A673 (cell line): ENCODE data around the gene ATG5. TPM values are rescaled to one million over a fixed set of nuclear protein-coding genes. Genes with fewer than 3 reads are reported as not detected.

ENCODE experiments used
- BruUV-seq: library from RNA; stranded (reverse); fragments of 400-500 nt; replicated peaks from 2 replicates; lab custom pipeline; 2021; lab: Mats Ljungman, UMichigan
- CTCF ChIA-PET: fragments of 300-600 bp; sonication (Branson Sonifier 250); formaldehyde crosslinking; loops from one replicate; lab custom pipeline; 2022; ENCODE audit warnings: antibody characterized with exemption; lab: Charles Lee
- POLR2A ChIA-PET: fragments of 300-600 bp; sonication (Branson Sonifier 250); formaldehyde crosslinking; loops from one replicate; lab custom pipeline; 2022; ENCODE audit warnings: antibody characterized with exemption; ENCODE audit not compliant: low non-redundant PET; lab: Charles Lee
- DNase-seq: peaks from one replicate; pipeline ENCODE4 v3.0.0-alpha.2; 2015; ENCODE audit warnings: low spot score
- H3K27ac ChIP-seq: fragments of 200-600 bp; sonication (generic); 2 replicates; pipeline ENCODE4 v1.5.1; 2016; ENCODE audit warnings: mixed run types, low read depth, mild to moderate bottlenecking, mixed read lengths, antibody characterized with exemption, low read length; ENCODE audit not compliant: poor library complexity, severe bottlenecking
- H3K27me3 ChIP-seq: fragments of 200-600 bp; sonication (generic); replicated peaks from 2 replicates; pipeline ENCODE4 v1.6.1; 2017; ENCODE audit warnings: mixed run types, low read depth, mild to moderate bottlenecking, mixed read lengths, antibody characterized with exemption, low read length; ENCODE audit not compliant: insufficient read depth, poor library complexity
- H3K36me3 ChIP-seq: fragments of 200-600 bp; sonication (generic); 2 replicates; pipeline ENCODE4 v1.6.1; 2016; ENCODE audit warnings: mixed run types, mild to moderate bottlenecking, mixed read lengths, antibody characterized with exemption, low read length; ENCODE audit not compliant: insufficient read depth, poor library complexity, severe bottlenecking
- H3K4me1 ChIP-seq: fragments of 200-600 bp; sonication (generic); 2 replicates; pipeline ENCODE4 v1.6.1; 2017; ENCODE audit warnings: mixed run types, mild to moderate bottlenecking, mixed read lengths, antibody characterized with exemption, low read length; ENCODE audit not compliant: insufficient read depth, poor library complexity, severe bottlenecking
- H3K4me3 ChIP-seq: fragments of 200-600 bp; sonication (generic); 2 replicates; pipeline ENCODE4 v1.5.1; 2016; ENCODE audit warnings: low read depth, mixed run types, mild to moderate bottlenecking, mixed read lengths, low read length; ENCODE audit not compliant: poor library complexity, severe bottlenecking
- H3K9me3 ChIP-seq: fragments of 200-600 bp; sonication (generic); 2 replicates; pipeline ENCODE4 v1.6.1; 2016; ENCODE audit warnings: mixed run types, low read depth, mild to moderate bottlenecking, mixed read lengths, antibody characterized with exemption, low read length; ENCODE audit not compliant: poor library complexity, severe bottlenecking
- EZH2 ChIP-seq: fragments of 200-600 bp; sonication (generic); IDR thresholded peaks from 2 replicates; pipeline ENCODE4 v1.6.1; 2017; ENCODE audit warnings: borderline replicate concordance, low read depth, mild to moderate bottlenecking, mixed read lengths, antibody characterized with exemption, low read length; ENCODE audit not compliant: poor library complexity, severe bottlenecking
- intact Hi-C: fragments of 100-400 bp; cut with micrococcal nuclease; formaldehyde crosslinking; loops from one replicate; pipeline ENCODE4 v1.10.0; 2022; ENCODE audit not compliant: unreplicated experiment
- total RNA-seq: library from RNA; stranded (reverse); gene quantifications from 2 replicates; pipeline ENCODE4 v1.2.3, GENCODE V29; 2021
- TF ChIP-seq, protein P1 (sequence below): fragments of 300-800, 200-600 bp; sonication (generic); conservative IDR thresholded peaks from 2 replicates; pipeline ENCODE4 v1.5.1; 2017; ENCODE audit warnings: low read depth, mild to moderate bottlenecking, antibody characterized with exemption, low read length, moderate library complexity, mixed read lengths

ATG5 gene
- total RNA-seq, 1 experiment from 2014 or later, result 37.0 TPM

GRCh38 chr6:106192824-106193223 lies 132.7 kb downstream of the ATG5 start:
- POLR2A ChIA-PET, result no interaction called here
- no TSS peak for BruUV-seq

GRCh38 chr6:106188104-106188794 lies 137.3 kb downstream of the ATG5 start:
- Histone ChIP-seq H3K9me3 (no peaks in the 10 kb centered on the region), H3K27ac (no peak overlapping the region), H3K4me1 (no peaks in the 10 kb centered on the region), H3K36me3 (no peaks in the 10 kb centered on the region), H3K4me3 (no peak overlapping the region), H3K27me3 (no peaks in the 10 kb centered on the region)
- ChIA-PET CTCF (no interaction called here), POLR2A (no interaction called here)
- TF ChIP-seq, protein P1, sequence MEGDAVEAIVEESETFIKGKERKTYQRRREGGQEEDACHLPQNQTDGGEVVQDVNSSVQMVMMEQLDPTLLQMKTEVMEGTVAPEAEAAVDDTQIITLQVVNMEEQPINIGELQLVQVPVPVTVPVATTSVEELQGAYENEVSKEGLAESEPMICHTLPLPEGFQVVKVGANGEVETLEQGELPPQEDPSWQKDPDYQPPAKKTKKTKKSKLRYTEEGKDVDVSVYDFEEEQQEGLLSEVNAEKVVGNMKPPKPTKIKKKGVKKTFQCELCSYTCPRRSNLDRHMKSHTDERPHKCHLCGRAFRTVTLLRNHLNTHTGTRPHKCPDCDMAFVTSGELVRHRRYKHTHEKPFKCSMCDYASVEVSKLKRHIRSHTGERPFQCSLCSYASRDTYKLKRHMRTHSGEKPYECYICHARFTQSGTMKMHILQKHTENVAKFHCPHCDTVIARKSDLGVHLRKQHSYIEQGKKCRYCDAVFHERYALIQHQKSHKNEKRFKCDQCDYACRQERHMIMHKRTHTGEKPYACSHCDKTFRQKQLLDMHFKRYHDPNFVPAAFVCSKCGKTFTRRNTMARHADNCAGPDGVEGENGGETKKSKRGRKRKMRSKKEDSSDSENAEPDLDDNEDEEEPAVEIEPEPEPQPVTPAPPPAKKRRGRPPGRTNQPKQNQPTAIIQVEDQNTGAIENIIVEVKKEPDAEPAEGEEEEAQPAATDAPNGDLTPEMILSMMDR, result no peak
- no peak for TF ChIP-seq EZH2
- intact Hi-C loops, result no loop called here
- DNase-seq, result no peak
- no TSS peak for BruUV-seq

More at GRCh38 chr6:106192824-106193223, 132.7 kb downstream of the ATG5 start:
- H3K4me3 ChIP-seq, result no peak overlapping the region
- intact Hi-C loops, result no loop called here
- H3K36me3 ChIP-seq, result no peaks in the 10 kb centered on the region
- H3K27ac ChIP-seq, result no peak overlapping the region
- no peaks in the 10 kb centered on the region for H3K27me3 ChIP-seq
- DNase-seq, result no peak
- no peaks in the 10 kb centered on the region for H3K9me3 ChIP-seq
- TF ChIP-seq, protein P1, result no peak
- TF ChIP-seq EZH2, result no peak
- CTCF ChIA-PET, result no interaction called here
- H3K4me1 ChIP-seq, result no peaks in the 10 kb centered on the region

GRCh38 chr6:106187424-106187982 lies 138.1 kb downstream of the ATG5 start:
- Histone ChIP-seq H3K27me3 (no peaks in the 10 kb centered on the region), H3K4me1 (no peaks in the 10 kb centered on the region), H3K9me3 (no peaks in the 10 kb centered on the region), H3K36me3 (no peaks in the 10 kb centered on the region), H3K27ac (no peak overlapping the region), H3K4me3 (no peak overlapping the region)
- CTCF ChIA-PET, result no interaction called here
- BruUV-seq, result no TSS peak
- POLR2A ChIA-PET, result no interaction called here
- no peak for DNase-seq
- intact Hi-C loops, result no loop called here
- no peak for TF ChIP-seq EZH2
- TF ChIP-seq, protein P1, result no peak
